Loucy (cell line): Measurements from ENCODE around the gene SMC3.
A peak's percentile ranks its signal among the peaks of the same experiment; 100 is the strongest.

ENCODE experiments used
- CTCF ChIP-seq: fragments of 200-600 bp; sonication (generic); conservative IDR thresholded peaks from 2 replicates; pipeline ENCODE4 v1.5.1; 2014; ENCODE audit warnings: mild to moderate bottlenecking, antibody characterized with exemption, low read length
- EZH2phosphoT487 ChIP-seq: fragments of 200-600 bp; IDR thresholded peaks from 2 replicates; pipeline ENCODE4 v1.6.1; 2018; ENCODE audit warnings: antibody characterized with exemption, mild to moderate bottlenecking, moderate library complexity, borderline replicate concordance

GRCh38 chr10:110600487-110601101, 33.1 kb downstream of the SMC3 start:
- TF ChIP-seq CTCF, result peak; percentile 76
- TF ChIP-seq EZH2phosphoT487, result no peak
